Vagina (tissue), 2 donors: Measurements from ENCODE around the gene CAMP. TPM values are rescaled to one million over a fixed set of nuclear protein-coding genes. Genes with fewer than 3 reads are reported as not detected.

Experiments
- DNase-seq, 2 donors: peaks; one replicate each; pipeline ENCODE4 v3.0.0-alpha.2; 2017; ENCODE audit errors: extremely low spot score in 2 of 2
- H3K27ac ChIP-seq: fragments of 200-600 bp; sonication (generic); one replicate; pipeline ENCODE4 v1.5.1; 2019
- H3K27me3 ChIP-seq: fragments of 200-600 bp; sonication (generic); one replicate; pipeline ENCODE4 v1.5.1; 2019
- H3K36me3 ChIP-seq, 2 donors: fragments of 200-600 bp; sonication (generic); one replicate each; pipeline ENCODE4 v1.5.1; 2017 to 2019
- H3K4me1 ChIP-seq: fragments of 200-600 bp; sonication (generic); one replicate; pipeline ENCODE4 v1.5.1; 2019
- H3K4me3 ChIP-seq, 2 donors: fragments of 200-600 bp; sonication (generic); 1 replicate in 1 of 2; 2 replicates in 1 of 2; pipeline ENCODE4 v1.5.1; 2016 to 2019
- H3K9me3 ChIP-seq: fragments of 200-600 bp; sonication (generic); one replicate; pipeline ENCODE4 v1.5.1; 2019
- CTCF ChIP-seq, 3 experiments: fragments of 450-650 bp in 2 of 3; fragments of 200-600 bp in 1 of 3; sonication (generic) in 1 of 3; IDR thresholded peaks; one replicate each; pipeline ENCODE4 v1.5.1; 2017 to 2019; ENCODE audit warnings: antibody characterized with exemption in 3 of 3, mild to moderate bottlenecking in 2 of 3, moderate library complexity in 2 of 3
- POLR2A ChIP-seq, 2 donors: fragments of 450-650 bp; IDR thresholded peaks; one replicate each; pipeline ENCODE4 v1.6.1; 2017; ENCODE audit warnings: antibody characterized with exemption in 2 of 2, mild to moderate bottlenecking in 2 of 2, moderate library complexity in 2 of 2
- POLR2AphosphoS5 ChIP-seq, 2 donors: sonication (generic); formaldehyde crosslinking; IDR thresholded peaks; one replicate each; pipeline ENCODE4 v1.9.0; 2017; ENCODE audit warnings: antibody characterized with exemption in 2 of 2, mild to moderate bottlenecking in 2 of 2, low read depth in 1 of 2; ENCODE audit not compliant: insufficient read depth in 1 of 2
- intact Hi-C: fragments of 100-400 bp; cut with DNase I; formaldehyde crosslinking; loops from one replicate; pipeline ENCODE4 v1.15.1; 2023
- total RNA-seq: library from RNA; depleted of rRNA; stranded (reverse); fragments of >200 nt; gene quantifications from one replicate; pipeline ENCODE4 v1.2.3, GENCODE V29; 2016

Gene CAMP
- total RNA-seq, 1 donor from 2014 or later: not detected

- TF ChIP-seq POLR2A (IDR thresholded peaks at IDR 0.05) (no peak), CTCF (IDR thresholded peaks at IDR 0.05) (no peak), POLR2AphosphoS5 (IDR thresholded peaks at IDR 0.05; ENCODE audit: insufficient read depth in 1 of 2, low read depth in 1 of 2) (no peak)
- peaks cover 18% of the 10 kb centered on the region for H3K4me1 ChIP-seq
- H3K4me3 ChIP-seq: no peak overlapping the region
- intact Hi-C loops: no loop called here
- no peak for DNase-seq
- no peaks in the 10 kb centered on the region for H3K27me3 ChIP-seq
- H3K27ac ChIP-seq: no peak overlapping the region
- H3K36me3 ChIP-seq: no peaks in the 10 kb centered on the region
- no peaks in the 10 kb centered on the region for H3K9me3 ChIP-seq
Measured at GRCh38 chr3:48184299-48184698, 39.0 kb upstream of the CAMP start.

- intact Hi-C loops: no loop called here
- Histone ChIP-seq H3K4me1 (peaks cover 18% of the 10 kb centered on the region), H3K36me3 (no peaks in the 10 kb centered on the region), H3K27ac (no peak overlapping the region), H3K27me3 (no peaks in the 10 kb centered on the region), H3K4me3 (no peak overlapping the region), H3K9me3 (no peaks in the 10 kb centered on the region)
- no peak for DNase-seq
- TF ChIP-seq POLR2AphosphoS5 (IDR thresholded peaks at IDR 0.05; ENCODE audit: insufficient read depth in 1 of 2, low read depth in 1 of 2) (no peak), POLR2A (IDR thresholded peaks at IDR 0.05) (no peak), CTCF (IDR thresholded peaks at IDR 0.05) (no peak)
Measured at GRCh38 chr3:48185129-48185528, 38.2 kb upstream of the CAMP start.

GRCh38 chr3:48186631-48187300, 36.5 kb upstream of the CAMP start:
- Histone ChIP-seq H3K4me3 (peak overlapping the region; percentile 64 to 67), H3K9me3 (no peaks in the 10 kb centered on the region), H3K4me1 (peaks cover 18% of the 10 kb centered on the region), H3K27me3 (no peaks in the 10 kb centered on the region), H3K27ac (no peak overlapping the region), H3K36me3 (no peaks in the 10 kb centered on the region)
- no peak for TF ChIP-seq CTCF (IDR thresholded peaks at IDR 0.05)
- TF ChIP-seq POLR2A (IDR thresholded peaks at IDR 0.05): no peak
- no peak for TF ChIP-seq POLR2AphosphoS5 (IDR thresholded peaks at IDR 0.05; ENCODE audit: insufficient read depth in 1 of 2, low read depth in 1 of 2)
- DNase-seq: no peak
- intact Hi-C loops: no loop called here

- Histone ChIP-seq H3K27me3 (no peaks in the 10 kb centered on the region), H3K4me3 (peak overlapping the region; percentile 64 to 67), H3K36me3 (no peaks in the 10 kb centered on the region), H3K9me3 (no peaks in the 10 kb centered on the region), H3K4me1 (peaks cover 18% of the 10 kb centered on the region), H3K27ac (peak overlapping the region; percentile 53)
- intact Hi-C loops: no loop called here
- DNase-seq: no peak
- TF ChIP-seq CTCF (IDR thresholded peaks at IDR 0.05) (no peak), POLR2AphosphoS5 (IDR thresholded peaks at IDR 0.05; ENCODE audit: insufficient read depth in 1 of 2, low read depth in 1 of 2) (no peak), POLR2A (IDR thresholded peaks at IDR 0.05) (no peak)
Measured at GRCh38 chr3:48187301-48187578, 36.1 kb upstream of the CAMP start.

GRCh38 chr3:48187579-48188265, 35.6 kb upstream of the CAMP start:
- Histone ChIP-seq H3K4me1 (peaks cover 18% of the 10 kb centered on the region), H3K9me3 (no peaks in the 10 kb centered on the region), H3K36me3 (no peaks in the 10 kb centered on the region), H3K27me3 (no peaks in the 10 kb centered on the region), H3K27ac (peak overlapping the region; percentile 53), H3K4me3 (peak overlapping the region; percentile 64 to 67)
- DNase-seq: no peak
- intact Hi-C loops: no loop called here
- no peak for TF ChIP-seq POLR2AphosphoS5 (IDR thresholded peaks at IDR 0.05; ENCODE audit: insufficient read depth in 1 of 2, low read depth in 1 of 2)
- no peak for TF ChIP-seq CTCF (IDR thresholded peaks at IDR 0.05)
- no peak for TF ChIP-seq POLR2A (IDR thresholded peaks at IDR 0.05)
